Progenitor cell of endocrine pancreas (in vitro differentiated cells): ENCODE results near the gene ZSCAN5A. TPM values are rescaled to one million over a fixed set of nuclear protein-coding genes. Genes with fewer than 3 reads are reported as not detected.

Source experiments
- DNase-seq: peaks from one replicate; pipeline ENCODE4 v3.0.0; 2021; ENCODE audit warnings: low spot score; ENCODE audit not compliant: unreplicated experiment
- H3K27ac Mint-ChIP-seq: 2 replicates; pipeline ENCODE4 v1.8.0; 2021; ENCODE audit warnings: mild to moderate bottlenecking, moderate library complexity, mixed read lengths
- H3K27me3 Mint-ChIP-seq: 2 replicates; pipeline ENCODE4 v1.8.0; 2021; ENCODE audit warnings: mixed read lengths
- H3K36me3 Mint-ChIP-seq: 2 replicates; pipeline ENCODE4 v1.8.0; 2022; ENCODE audit warnings: mixed read lengths; ENCODE audit not compliant: insufficient read depth
- H3K4me1 Mint-ChIP-seq: 2 replicates; pipeline ENCODE4 v1.8.0; 2021; ENCODE audit warnings: low read depth, mixed read lengths
- H3K4me3 Mint-ChIP-seq: 2 replicates; pipeline ENCODE4 v1.8.0; 2021; ENCODE audit warnings: low read depth, mild to moderate bottlenecking, moderate library complexity, mixed read lengths
- H3K9me3 Mint-ChIP-seq: 2 replicates; pipeline ENCODE4 v1.8.0; 2021; ENCODE audit warnings: low read depth, mixed read lengths
- CTCF ChIP-seq: fragments of 200-600 bp; sonication (generic); IDR thresholded peaks from one replicate; pipeline ENCODE4 v1.5.0; 2021; ENCODE audit warnings: antibody characterized with exemption, mild to moderate bottlenecking; ENCODE audit not compliant: unreplicated experiment
- long read RNA-seq: library from polyadenylated mRNA; unstranded; transcript quantifications from one replicate; pipeline ENCODE4 v2.0.0, GENCODE V29; 2020
- total RNA-seq: library from RNA; stranded (reverse); gene quantifications from 2 replicates; pipeline ENCODE4 v1.2.1, GENCODE V29; 2021

Gene ZSCAN5A
- 15.3 and 19.1 TPM in 2 replicates for total RNA-seq
- long read RNA-seq, partial matches to known transcripts, result 9 of 66 reads
- long read RNA-seq, other reads (novel, unspliced or antisense), result 57 of 66 reads

GRCh38 chr19:56314381-56315076, at the start of gene ZSCAN5A:
Gene ZSCAN5A (minus strand): TSS chr19:56314839. CDS start chr19:56225046, 89,793 bp downstream.
- Mint-ChIP-seq H3K27ac (peak within 1 kb of the TSS; percentile 97), H3K36me3 (peaks cover 8% of the 10 kb centered on the region), H3K4me3 (peak within 1 kb of the TSS; percentile 83), H3K9me3 (no peaks in the 10 kb centered on the region), H3K4me1 (peaks cover 8% of the 10 kb centered on the region), H3K27me3 (no peaks in the 10 kb centered on the region)
- TF ChIP-seq CTCF, result no peak
- peak; percentile 90 for DNase-seq

GRCh38 chr19:56360841-56361240, 46.2 kb upstream of the ZSCAN5A start:
- Mint-ChIP-seq H3K4me1 (no peaks in the 10 kb centered on the region), H3K4me3 (no peak overlapping the region)

GRCh38 chr19:56356944-56357343, 42.3 kb upstream of the ZSCAN5A start:
- peaks cover 44% of the 10 kb centered on the region for H3K9me3 Mint-ChIP-seq
- no peaks in the 10 kb centered on the region for H3K4me1 Mint-ChIP-seq
- DNase-seq, result no peak
- no peak overlapping the region for H3K4me3 Mint-ChIP-seq
- H3K27me3 Mint-ChIP-seq, result no peaks in the 10 kb centered on the region
- H3K27ac Mint-ChIP-seq, result no peak overlapping the region
- peaks cover 13% of the 10 kb centered on the region for H3K36me3 Mint-ChIP-seq
- TF ChIP-seq CTCF, result no peak

More at GRCh38 chr19:56360841-56361240, 46.2 kb upstream of the ZSCAN5A start:
- Mint-ChIP-seq H3K27ac (no peak overlapping the region), H3K27me3 (no peaks in the 10 kb centered on the region), H3K36me3 (peaks cover 24% of the 10 kb centered on the region), H3K9me3 (peaks cover 56% of the 10 kb centered on the region)
- no peak for TF ChIP-seq CTCF
- DNase-seq, result no peak

- Mint-ChIP-seq H3K4me3 (no peak overlapping the region), H3K27ac (no peak overlapping the region), H3K36me3 (peaks cover 8% of the 10 kb centered on the region), H3K9me3 (peaks cover 40% of the 10 kb centered on the region), H3K4me1 (no peaks in the 10 kb centered on the region), H3K27me3 (no peaks in the 10 kb centered on the region)
- no peak for DNase-seq
- TF ChIP-seq CTCF, result no peak
Measured at GRCh38 chr19:56355517-56355916, 40.9 kb upstream of the ZSCAN5A start.

- Mint-ChIP-seq H3K27ac (no peak overlapping the region), H3K27me3 (no peaks in the 10 kb centered on the region), H3K4me3 (no peak overlapping the region), H3K36me3 (no peaks in the 10 kb centered on the region), H3K9me3 (peaks cover 16% of the 10 kb centered on the region), H3K4me1 (no peaks in the 10 kb centered on the region)
- TF ChIP-seq CTCF, result no peak
- DNase-seq, result no peak
Measured at GRCh38 chr19:56351208-56351607, 36.6 kb upstream of the ZSCAN5A start.
